Esophagus squamous epithelium (tissue), 4 donors: ENCODE measurements around the gene PPP3R2.

ENCODE experiments used
- POLR2A ChIP-seq, 4 donors: fragments of 450-650 bp; IDR thresholded peaks; one replicate each; pipeline ENCODE4 v1.6.1; 2017; ENCODE audit warnings: antibody characterized with exemption in 4 of 4, mild to moderate bottlenecking in 4 of 4, moderate library complexity in 3 of 4
- TF ChIP-seq, protein P1 (sequence below), 6 experiments: fragments of 450-650 bp in 4 of 6; fragments of 200-600 bp in 2 of 6; sonication (generic) in 2 of 6; IDR thresholded peaks; one replicate each; pipeline ENCODE4 v1.5.1; 2016 to 2019; ENCODE audit warnings: antibody characterized with exemption in 6 of 6, mild to moderate bottlenecking in 4 of 6, moderate library complexity in 4 of 6

- TF ChIP-seq, protein P1, sequence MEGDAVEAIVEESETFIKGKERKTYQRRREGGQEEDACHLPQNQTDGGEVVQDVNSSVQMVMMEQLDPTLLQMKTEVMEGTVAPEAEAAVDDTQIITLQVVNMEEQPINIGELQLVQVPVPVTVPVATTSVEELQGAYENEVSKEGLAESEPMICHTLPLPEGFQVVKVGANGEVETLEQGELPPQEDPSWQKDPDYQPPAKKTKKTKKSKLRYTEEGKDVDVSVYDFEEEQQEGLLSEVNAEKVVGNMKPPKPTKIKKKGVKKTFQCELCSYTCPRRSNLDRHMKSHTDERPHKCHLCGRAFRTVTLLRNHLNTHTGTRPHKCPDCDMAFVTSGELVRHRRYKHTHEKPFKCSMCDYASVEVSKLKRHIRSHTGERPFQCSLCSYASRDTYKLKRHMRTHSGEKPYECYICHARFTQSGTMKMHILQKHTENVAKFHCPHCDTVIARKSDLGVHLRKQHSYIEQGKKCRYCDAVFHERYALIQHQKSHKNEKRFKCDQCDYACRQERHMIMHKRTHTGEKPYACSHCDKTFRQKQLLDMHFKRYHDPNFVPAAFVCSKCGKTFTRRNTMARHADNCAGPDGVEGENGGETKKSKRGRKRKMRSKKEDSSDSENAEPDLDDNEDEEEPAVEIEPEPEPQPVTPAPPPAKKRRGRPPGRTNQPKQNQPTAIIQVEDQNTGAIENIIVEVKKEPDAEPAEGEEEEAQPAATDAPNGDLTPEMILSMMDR (IDR thresholded peaks at IDR 0.05), result no peak
- TF ChIP-seq POLR2A (IDR thresholded peaks at IDR 0.05), result no peak
Measured at GRCh38 chr9:101582553-101582952, 12.2 kb downstream of the PPP3R2 start.
